Activated T-cell treated with anti-CD3 and anti-CD28 coated beads for 24 hours (primary cell): ENCODE data around the gene KLF6.

Source experiments
- DNase-seq: peaks from one replicate; pipeline ENCODE4 v3.0.0-alpha.2; 2020; ENCODE audit warnings: low read depth

KLF6 gene

GRCh38 chr10:3811291-3811870 is 26.4 kb upstream of the KLF6 start:
- DNase-seq = peak; percentile 53

GRCh38 chr10:3808689-3809199 is 23.7 kb upstream of the KLF6 start:
- no peak for DNase-seq

- no peak for DNase-seq
Measured at GRCh38 chr10:3807928-3808496, 23.0 kb upstream of the KLF6 start.

- DNase-seq = no peak
Measured at GRCh38 chr10:3807211-3807927, 22.4 kb upstream of the KLF6 start.

- no peak for DNase-seq
Measured at GRCh38 chr10:3806603-3807002, 21.6 kb upstream of the KLF6 start.

- peak; percentile 32 for DNase-seq
Measured at GRCh38 chr10:3805791-3806461, 20.9 kb upstream of the KLF6 start.

GRCh38 chr10:3805201-3805790 is 20.3 kb upstream of the KLF6 start:
- peak; percentile 48 for DNase-seq

- peak; percentile 67 for DNase-seq
Measured at GRCh38 chr10:3803927-3804741, 19.1 kb upstream of the KLF6 start.

GRCh38 chr10:3803295-3803926 is 18.4 kb upstream of the KLF6 start:
- DNase-seq = no peak

- DNase-seq = no peak
Measured at GRCh38 chr10:3802526-3803265, 17.7 kb upstream of the KLF6 start.

GRCh38 chr10:3801558-3802192 is 16.7 kb upstream of the KLF6 start:
- DNase-seq = no peak

- DNase-seq = no peak
Measured at GRCh38 chr10:3800586-3800985, 15.6 kb upstream of the KLF6 start.

GRCh38 chr10:3797750-3798149 is 12.7 kb upstream of the KLF6 start:
- no peak for DNase-seq

GRCh38 chr10:3793553-3793952 is 8.5 kb upstream of the KLF6 start:
- no peak for DNase-seq

GRCh38 chr10:3792710-3793219 is 7.8 kb upstream of the KLF6 start:
- DNase-seq = no peak

GRCh38 chr10:3791974-3792633 is 7.1 kb upstream of the KLF6 start:
- no peak for DNase-seq

- DNase-seq = no peak
Measured at GRCh38 chr10:3790858-3791257, 5.8 kb upstream of the KLF6 start.

GRCh38 chr10:3790272-3790671 is 5.3 kb upstream of the KLF6 start:
- no peak for DNase-seq

- no peak for DNase-seq
Measured at GRCh38 chr10:3789621-3790020, 4.6 kb upstream of the KLF6 start.
